Activated naive CD4-positive, alpha-beta T cell treated with anti-CD3 and anti-CD28 coated beads, Interleukin-2, amount 50 U/mL, for 24 hours (primary cell): Measurements from ENCODE around the gene HEPN1.

Experiments used
- H3K27ac Mint-ChIP-seq: one replicate; pipeline ENCODE4 v1.8.0; 2021; ENCODE audit warnings: mild to moderate bottlenecking, mixed read lengths
- H3K27me3 Mint-ChIP-seq: one replicate; pipeline ENCODE4 v1.8.0; 2021; ENCODE audit warnings: mixed read lengths
- H3K36me3 Mint-ChIP-seq: one replicate; pipeline ENCODE4 v1.8.0; 2021; ENCODE audit warnings: mixed read lengths
- H3K4me1 Mint-ChIP-seq: one replicate; pipeline ENCODE4 v1.8.0; 2021; ENCODE audit warnings: mixed read lengths
- H3K4me3 Mint-ChIP-seq: one replicate; pipeline ENCODE4 v1.8.0; 2021; ENCODE audit warnings: mild to moderate bottlenecking, mixed read lengths
- H3K9me3 Mint-ChIP-seq: one replicate; pipeline ENCODE4 v1.8.0; 2021; ENCODE audit warnings: mixed read lengths

The HEPN1 gene

DNA sequence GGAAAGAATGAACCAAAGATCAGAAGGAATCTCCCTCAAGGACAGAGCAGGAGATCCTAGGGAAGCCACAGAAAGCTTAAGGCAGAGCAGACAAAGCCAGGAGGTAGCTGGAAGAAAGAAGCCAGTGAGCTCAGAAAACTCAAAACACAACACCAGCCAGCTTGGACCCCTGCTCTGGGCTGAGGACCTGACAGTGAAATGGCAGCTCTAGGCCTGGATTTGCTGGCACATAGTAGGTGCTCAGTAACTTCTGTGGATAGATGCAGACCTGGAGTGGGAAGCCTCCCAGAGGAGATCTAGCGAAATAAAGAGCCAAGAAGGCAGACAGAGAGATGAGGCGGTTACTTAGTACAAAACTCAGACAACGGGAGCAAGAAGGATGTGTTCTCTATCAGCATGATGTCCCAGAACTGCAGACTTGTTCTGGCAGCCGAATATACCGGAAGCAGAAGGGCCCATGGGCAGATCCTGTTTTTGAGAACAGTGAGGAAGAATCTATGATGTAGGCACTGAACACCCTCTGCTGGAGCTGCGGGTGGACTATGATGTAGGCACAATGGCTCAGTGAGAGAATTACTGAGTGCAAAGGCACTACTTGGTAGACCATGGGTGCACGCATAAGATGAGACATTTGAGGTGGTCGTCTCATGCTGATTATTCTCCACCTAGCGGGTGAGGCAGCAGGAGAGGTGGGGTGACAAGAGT lies 26.1 kb upstream of the HEPN1 start:
- no peak overlapping the region for H3K4me3 Mint-ChIP-seq

DNA sequence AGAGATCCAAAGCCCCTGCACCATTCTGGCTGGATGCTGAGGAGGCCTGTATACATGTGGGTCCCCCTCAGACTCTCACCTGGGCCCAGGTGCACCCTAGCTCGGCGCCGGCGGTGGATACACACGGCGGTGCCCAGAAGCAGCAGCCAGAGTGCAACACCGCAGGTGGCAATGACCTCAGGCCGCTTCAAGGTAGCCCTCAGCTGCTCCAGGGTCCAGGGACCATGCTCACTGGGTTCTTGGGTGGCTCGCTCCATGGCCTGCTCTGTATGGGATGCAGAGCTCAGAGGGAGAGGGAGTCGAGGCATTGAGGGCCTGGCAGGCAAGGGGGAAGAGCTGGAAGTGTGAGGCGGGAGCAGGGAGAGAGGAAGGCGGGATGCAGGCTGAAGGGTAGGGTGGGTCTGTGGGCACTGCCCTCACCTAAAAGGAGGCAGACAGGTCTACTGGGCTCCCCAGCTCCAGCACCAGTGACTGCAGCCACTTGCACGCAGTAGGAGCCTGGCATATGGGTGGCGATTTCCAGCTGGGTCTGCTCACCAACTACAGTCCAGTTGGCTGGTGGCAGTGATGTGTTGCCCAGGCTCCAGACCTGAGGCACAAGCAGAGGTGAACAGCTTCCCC lies 25.2 kb upstream of the HEPN1 start:
- Mint-ChIP-seq H3K9me3 (no peaks in the 10 kb centered on the region), H3K27ac (no peak overlapping the region), H3K27me3 (no peaks in the 10 kb centered on the region), H3K4me3 (no peak overlapping the region), H3K4me1 (peaks cover 4% of the 10 kb centered on the region), H3K36me3 (no peaks in the 10 kb centered on the region)

More for the DNA sequence above, 26.1 kb upstream of the HEPN1 start:
- Mint-ChIP-seq H3K27me3 (no peaks in the 10 kb centered on the region), H3K27ac (no peak overlapping the region), H3K9me3 (no peaks in the 10 kb centered on the region), H3K36me3 (no peaks in the 10 kb centered on the region), H3K4me1 (peaks cover 4% of the 10 kb centered on the region)

DNA sequence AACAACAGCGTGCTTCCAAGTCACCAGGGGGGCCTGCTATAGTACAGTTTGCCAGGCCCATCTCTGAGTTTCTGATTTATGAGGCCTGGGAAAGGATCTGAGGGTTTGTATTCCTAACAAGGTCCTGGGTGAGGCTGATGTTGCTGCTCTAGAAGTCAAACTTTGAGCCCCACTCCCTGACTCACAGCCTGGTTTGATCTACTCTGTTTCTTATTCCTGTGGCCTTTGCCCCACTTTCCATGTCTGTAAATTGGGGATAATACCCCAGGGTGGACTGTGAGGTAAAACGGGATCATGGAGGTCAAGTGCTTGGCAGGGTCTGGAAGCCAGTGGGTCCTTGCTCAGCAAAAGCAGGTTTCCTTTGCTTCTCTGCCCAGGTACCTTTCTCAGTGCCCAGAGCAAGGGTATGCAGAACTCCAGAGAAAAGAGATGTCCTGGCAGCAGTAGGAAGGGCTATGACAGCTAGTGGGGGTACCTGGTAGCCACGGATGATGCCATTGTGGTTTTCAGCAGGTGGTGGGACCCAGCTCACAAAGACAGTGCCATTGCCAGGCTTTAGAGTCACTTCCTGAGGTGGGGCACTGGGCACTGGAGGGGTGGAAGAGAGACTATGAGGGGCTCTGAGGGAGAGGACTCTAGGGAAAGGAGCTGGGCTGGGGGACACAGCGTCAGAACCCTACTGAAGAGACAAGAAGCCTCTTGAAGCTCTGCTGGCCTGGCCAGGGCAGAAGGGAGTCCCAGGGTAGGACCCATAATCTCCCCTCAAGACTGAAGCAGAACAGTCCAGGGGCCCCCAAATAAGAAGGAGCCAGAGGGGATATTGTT lies 24.2 kb upstream of the HEPN1 start:
- Mint-ChIP-seq H3K9me3 (no peaks in the 10 kb centered on the region), H3K4me3 (no peak overlapping the region), H3K4me1 (peaks cover 4% of the 10 kb centered on the region), H3K27me3 (peaks cover 2% of the 10 kb centered on the region), H3K27ac (no peak overlapping the region), H3K36me3 (no peaks in the 10 kb centered on the region)

DNA sequence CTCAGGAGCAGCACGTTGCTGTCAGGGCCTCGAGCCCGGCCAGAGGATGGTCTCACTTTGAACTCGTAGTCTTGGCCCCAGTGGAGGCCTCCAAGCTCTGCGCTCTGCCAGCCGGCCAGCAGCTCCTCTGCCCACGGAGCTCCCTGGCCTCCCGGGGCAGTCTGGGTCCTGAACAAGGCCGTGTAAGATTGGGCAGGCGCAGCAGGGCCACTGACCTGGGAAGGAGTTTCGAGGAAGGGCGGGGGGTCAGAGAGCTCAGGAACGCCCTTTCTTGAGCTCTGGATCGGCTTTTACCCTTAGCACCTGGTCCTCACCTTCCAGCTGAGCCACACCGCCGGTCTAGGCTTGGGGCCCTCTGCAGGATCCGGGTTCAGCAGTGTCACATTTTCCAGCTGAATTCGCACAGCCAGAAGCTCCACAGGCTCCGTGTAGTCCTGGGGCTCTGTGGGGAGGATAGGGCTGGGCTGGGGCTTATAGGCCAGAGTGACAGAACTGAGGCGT lies 23.5 kb upstream of the HEPN1 start:
- Mint-ChIP-seq H3K9me3 (no peaks in the 10 kb centered on the region), H3K27ac (no peak overlapping the region), H3K4me3 (no peak overlapping the region), H3K27me3 (peaks cover 3% of the 10 kb centered on the region), H3K36me3 (no peaks in the 10 kb centered on the region), H3K4me1 (peaks cover 4% of the 10 kb centered on the region)

DNA sequence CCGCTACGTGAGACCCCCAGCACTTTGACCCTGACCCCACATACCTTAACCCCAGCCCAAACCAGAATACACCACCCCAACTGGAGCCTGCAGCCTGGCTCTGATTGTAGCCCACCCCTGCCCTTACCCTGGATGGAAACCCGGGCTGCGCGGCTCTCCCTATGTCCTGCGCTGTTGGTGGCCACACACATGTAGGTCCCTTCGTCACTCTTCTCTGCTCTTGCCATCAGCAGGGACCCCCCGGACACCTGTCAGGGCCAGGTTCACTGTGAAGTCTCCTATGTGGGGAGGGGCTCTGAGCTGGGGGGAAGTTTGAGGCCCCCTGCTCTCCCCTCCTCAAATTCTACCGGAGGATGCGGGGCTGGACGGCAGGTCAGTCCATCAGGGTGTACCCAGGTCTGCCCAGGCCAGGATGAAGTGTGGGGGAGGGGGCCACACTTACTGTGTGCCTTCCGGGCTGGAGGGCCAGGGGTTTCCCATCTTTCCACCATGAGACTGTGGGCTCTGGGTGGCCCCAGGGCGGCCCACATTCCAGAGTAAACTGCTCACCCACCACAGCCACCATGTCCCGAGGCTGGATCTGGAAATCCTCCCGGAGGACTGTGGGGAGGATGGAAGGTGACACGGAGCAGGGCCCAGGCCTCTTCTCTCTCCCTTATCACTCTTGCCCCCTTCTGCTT lies 22.8 kb upstream of the HEPN1 start:
- Mint-ChIP-seq H3K4me1 (peaks cover 4% of the 10 kb centered on the region), H3K4me3 (no peak overlapping the region), H3K36me3 (no peaks in the 10 kb centered on the region), H3K9me3 (no peaks in the 10 kb centered on the region), H3K27ac (no peak overlapping the region), H3K27me3 (peaks cover 4% of the 10 kb centered on the region)

DNA sequence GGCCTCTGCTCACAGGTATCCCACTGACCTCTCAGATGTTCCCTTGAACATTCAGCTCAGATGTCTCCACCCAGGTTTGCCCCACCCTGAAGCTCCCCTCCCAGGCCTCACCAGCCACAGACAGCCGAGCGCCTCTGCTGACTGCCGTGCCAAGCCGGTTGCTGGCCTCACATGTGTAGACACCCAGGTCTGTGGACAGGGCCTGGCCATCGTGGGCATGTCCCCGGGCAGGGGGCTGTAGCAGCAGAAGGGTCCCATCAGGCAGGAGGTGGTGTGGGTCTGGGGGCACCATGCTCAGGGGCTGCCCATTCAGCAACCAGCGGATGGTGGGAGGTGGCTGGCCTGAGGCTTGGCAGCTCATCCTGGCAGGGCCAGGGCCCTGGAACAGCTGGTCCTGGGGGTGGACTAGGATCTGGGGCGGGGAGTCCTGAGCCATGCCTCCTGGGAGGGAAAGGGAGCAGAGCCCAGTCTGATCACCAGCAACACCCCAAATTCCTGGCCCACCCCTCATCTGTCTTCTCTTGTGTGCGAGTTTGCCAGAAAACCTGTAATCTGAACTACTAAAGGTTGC lies 22.1 kb upstream of the HEPN1 start:
- Mint-ChIP-seq H3K27me3 (peaks cover 4% of the 10 kb centered on the region), H3K4me3 (no peak overlapping the region), H3K27ac (no peak overlapping the region), H3K4me1 (peaks cover 4% of the 10 kb centered on the region), H3K9me3 (no peaks in the 10 kb centered on the region), H3K36me3 (no peaks in the 10 kb centered on the region)

DNA sequence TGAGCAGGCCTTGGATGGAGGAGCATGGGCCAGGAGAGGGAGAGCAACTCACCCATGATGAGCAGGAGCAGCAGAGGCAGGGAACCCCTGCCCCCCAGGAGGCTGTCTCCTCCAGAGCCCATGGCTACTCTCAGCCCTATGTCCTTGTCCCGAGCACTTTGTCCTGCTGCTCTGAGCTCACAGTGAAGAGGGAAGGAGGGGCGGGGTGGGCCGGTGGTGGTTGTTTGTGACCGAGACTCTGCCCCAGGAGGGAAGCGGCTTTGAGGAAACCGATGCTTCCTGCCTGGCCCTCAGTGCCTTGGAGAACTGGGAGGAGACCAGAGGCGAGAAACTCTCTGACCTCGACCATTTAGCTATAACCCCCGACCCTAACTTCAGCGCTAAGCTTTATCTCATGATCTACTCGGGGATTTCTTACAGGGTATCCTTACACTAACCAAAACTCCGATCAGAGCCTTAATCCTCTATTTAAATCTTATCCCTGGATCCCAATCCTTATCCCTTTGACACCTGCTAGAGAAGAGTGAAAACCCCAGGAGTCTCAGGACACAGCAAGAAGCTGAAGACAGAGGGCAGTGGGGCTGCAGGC lies 21.3 kb upstream of the HEPN1 start, which contains the start of gene ROBO4:
ROBO4 (minus strand) TSS at position 192 of the 589 bp plus-strand sequence; CDS start at position 122, 70 bp downstream.
- no peaks in the 10 kb centered on the region for H3K36me3 Mint-ChIP-seq
- H3K27ac Mint-ChIP-seq, result no peak within 1 kb of the TSS
- H3K27me3 Mint-ChIP-seq, result peaks cover 4% of the 10 kb centered on the region
- no peak within 1 kb of the TSS for H3K4me3 Mint-ChIP-seq
- H3K9me3 Mint-ChIP-seq, result no peaks in the 10 kb centered on the region
- H3K4me1 Mint-ChIP-seq, result peaks cover 4% of the 10 kb centered on the region

DNA sequence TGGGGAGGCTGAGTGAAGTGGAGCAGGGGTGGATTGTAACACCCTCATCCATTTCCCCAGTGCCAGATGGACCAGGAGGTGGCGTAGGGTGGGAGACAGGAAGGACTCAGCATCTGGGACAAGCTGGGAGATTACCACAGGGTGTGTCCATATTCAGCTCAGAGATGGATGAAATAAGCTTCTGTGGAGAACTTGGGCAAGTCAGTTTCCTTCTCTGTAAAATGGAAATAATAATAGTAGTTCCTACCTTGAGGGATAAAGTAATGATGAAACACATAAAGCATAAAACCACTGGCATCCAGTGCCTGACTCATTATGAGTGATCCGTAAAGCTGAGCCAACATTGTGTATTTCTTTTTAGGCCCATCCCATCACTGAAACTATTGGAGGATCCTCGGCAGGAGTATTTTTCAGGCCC lies 20.8 kb upstream of the HEPN1 start:
- no peak overlapping the region for H3K4me3 Mint-ChIP-seq
- H3K27ac Mint-ChIP-seq, result no peak overlapping the region
- no peaks in the 10 kb centered on the region for H3K36me3 Mint-ChIP-seq
- H3K4me1 Mint-ChIP-seq, result peaks cover 4% of the 10 kb centered on the region
- H3K27me3 Mint-ChIP-seq, result peaks cover 4% of the 10 kb centered on the region
- H3K9me3 Mint-ChIP-seq, result no peaks in the 10 kb centered on the region

DNA sequence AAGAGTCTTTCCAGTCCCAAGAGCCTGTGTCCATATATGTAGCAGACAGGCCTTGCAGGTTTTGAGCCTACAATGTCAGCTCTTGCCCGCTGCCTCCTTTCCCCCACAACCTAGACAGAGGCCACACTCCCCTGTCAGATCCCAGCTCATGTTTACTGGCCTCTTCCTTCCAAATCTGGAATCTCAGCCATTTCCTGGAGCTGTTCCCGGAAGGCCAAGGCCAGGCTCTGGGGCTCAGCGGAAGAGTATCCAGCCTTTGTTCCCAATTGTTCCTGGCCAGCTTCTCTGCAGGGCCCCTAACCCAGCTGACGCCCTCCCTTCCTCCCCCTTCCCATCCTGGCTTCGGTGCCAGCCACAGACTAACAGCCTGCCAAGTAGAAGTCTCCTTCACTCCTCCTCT lies 20.3 kb upstream of the HEPN1 start:
- Mint-ChIP-seq H3K36me3 (no peaks in the 10 kb centered on the region), H3K4me1 (peaks cover 4% of the 10 kb centered on the region), H3K27ac (no peak overlapping the region), H3K9me3 (no peaks in the 10 kb centered on the region), H3K27me3 (peaks cover 4% of the 10 kb centered on the region), H3K4me3 (no peak overlapping the region)

DNA sequence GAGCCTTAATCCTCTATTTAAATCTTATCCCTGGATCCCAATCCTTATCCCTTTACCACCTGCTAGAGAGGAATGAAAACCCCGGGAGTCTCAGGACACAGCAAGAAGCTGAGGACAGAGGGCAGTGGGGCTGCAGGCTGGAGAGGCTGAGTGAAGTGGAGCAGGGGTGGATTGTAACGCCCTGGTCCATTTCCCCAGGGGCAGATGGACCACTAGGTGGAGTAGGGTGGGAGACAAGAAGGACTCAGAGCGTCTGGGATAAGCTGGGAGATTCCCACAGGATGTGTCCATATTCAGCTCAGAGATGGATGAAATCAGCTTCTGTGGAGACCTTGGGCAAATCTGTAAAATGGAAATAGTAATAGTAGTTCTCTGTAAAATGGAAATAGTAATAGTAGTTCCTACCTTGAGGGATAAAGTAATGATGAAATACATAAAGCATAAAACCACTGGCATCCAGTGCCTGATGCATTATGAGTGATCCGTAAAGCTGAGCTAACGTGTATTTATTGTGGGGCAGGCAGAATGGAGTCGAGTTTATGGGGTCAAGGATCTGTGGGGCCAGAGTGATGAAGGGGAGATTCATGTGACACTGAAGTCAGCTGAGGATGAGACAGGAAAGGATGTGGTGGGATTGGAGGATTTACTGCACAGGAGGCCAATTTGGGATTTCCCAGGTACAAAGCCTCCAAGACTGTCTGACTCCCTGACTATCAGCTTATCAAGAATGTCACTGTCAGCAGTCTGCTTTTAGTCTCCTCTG lies 19.5 kb upstream of the HEPN1 start:
- Mint-ChIP-seq H3K27me3 (peaks cover 4% of the 10 kb centered on the region), H3K9me3 (no peaks in the 10 kb centered on the region), H3K36me3 (no peaks in the 10 kb centered on the region), H3K27ac (no peak overlapping the region), H3K4me3 (no peak overlapping the region), H3K4me1 (peaks cover 4% of the 10 kb centered on the region)

DNA sequence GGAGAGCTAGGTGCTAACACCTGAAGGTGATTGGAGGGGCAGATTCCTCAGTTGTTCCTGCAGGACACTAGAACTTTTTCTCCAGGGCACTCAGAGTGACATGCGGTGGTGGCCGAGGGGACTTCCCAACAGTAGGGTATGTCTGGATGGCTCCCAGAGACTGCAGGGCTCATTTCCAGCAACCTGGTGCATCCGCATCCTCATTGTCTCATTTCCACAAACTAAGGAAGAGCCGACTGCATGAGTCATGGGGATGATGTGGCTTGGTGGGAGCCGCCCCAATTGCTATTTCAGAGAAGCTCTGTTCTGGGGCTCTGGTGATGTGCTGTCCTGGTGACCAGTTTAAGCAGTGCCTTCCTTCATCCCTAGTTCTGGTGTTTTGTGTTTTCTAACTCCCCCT lies 18.6 kb upstream of the HEPN1 start:
- H3K27ac Mint-ChIP-seq, result no peak overlapping the region
- no peak overlapping the region for H3K4me3 Mint-ChIP-seq
- H3K36me3 Mint-ChIP-seq, result no peaks in the 10 kb centered on the region
- H3K4me1 Mint-ChIP-seq, result peaks cover 4% of the 10 kb centered on the region
- H3K9me3 Mint-ChIP-seq, result no peaks in the 10 kb centered on the region
- H3K27me3 Mint-ChIP-seq, result peaks cover 4% of the 10 kb centered on the region

DNA sequence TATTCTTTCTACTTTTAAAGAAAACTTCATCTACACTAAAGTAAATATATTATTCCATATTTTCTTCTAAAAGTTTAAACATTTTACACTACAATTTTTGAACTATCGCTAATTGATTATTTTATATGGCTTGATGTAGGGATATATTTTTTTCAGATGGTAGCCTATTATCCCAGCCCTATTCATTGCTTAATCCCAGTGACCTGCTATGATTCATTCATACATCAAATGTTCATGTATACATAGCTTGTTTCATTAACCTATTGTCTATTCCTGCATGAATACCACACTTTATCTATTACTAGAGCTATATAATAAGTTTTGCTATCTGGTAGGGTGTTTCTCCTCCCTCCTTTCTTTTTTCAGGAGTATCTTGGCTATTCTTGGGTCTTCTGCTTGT lies 16.4 kb upstream of the HEPN1 start:
- no peak overlapping the region for H3K4me3 Mint-ChIP-seq
- H3K36me3 Mint-ChIP-seq, result no peaks in the 10 kb centered on the region
- H3K27ac Mint-ChIP-seq, result no peak overlapping the region
- H3K9me3 Mint-ChIP-seq, result no peaks in the 10 kb centered on the region
- H3K4me1 Mint-ChIP-seq, result no peaks in the 10 kb centered on the region
- H3K27me3 Mint-ChIP-seq, result peaks cover 4% of the 10 kb centered on the region

DNA sequence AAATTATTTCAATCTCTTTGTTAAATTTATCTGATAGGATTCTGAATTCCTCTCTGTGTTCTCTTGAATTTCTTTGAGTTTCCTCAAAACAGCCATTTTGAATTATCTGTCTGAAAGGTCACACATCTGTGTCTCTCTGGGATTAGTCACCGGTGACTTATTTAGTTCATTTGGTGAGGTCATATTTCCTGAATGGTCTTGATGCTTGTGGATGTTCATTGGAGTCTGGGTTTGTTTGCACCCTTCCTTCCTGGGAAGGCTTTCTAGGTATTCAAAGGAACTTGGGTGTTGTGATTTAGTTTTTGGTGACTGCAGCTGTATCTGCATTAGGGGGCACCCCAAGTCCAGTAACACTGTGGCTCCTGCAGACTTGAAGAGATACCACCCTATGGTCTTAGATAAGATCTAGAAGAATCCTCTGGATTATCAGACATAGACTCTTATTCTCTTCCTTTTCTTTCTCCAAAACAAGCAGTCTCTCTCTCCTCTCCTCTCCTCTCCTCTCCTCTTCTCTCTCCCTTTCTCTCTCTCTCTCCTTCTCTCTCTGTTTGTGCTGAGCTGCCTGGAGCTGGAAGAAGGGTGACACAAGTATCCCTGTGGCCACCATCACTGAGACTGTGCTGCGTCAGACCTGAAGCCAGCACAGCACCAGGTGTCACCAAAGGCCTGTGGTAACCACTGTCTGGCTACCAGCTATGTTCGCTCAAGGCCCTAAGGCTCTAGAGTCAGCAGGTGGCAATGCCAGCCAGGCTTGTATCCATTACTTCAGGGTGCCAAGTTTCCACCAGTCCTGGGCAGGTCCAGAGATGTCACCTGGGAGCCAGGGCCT lies 3.3 kb upstream of the HEPN1 start:
- Mint-ChIP-seq H3K4me1 (no peaks in the 10 kb centered on the region), H3K27me3 (peaks cover 2% of the 10 kb centered on the region), H3K27ac (no peak overlapping the region), H3K36me3 (peaks cover 7% of the 10 kb centered on the region), H3K4me3 (no peak overlapping the region), H3K9me3 (no peaks in the 10 kb centered on the region)

DNA sequence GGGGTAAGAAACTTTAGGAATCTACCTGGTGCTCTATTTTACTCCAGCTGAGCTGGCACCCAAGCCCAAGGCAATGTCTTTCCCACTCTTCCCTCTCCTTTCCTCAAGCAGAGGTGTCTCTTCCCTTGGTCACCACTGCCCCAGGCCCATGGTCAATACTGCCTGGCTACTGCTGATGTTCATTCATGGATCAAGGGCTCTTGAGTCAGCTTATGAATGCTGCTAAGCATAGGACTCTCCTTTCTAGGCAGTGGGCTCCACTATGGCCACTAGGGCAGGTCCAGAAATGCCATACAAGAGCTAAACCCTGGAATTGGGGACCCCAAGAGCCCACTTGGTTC lies 2.7 kb upstream of the HEPN1 start:
- Mint-ChIP-seq H3K9me3 (no peaks in the 10 kb centered on the region), H3K27me3 (peaks cover 2% of the 10 kb centered on the region), H3K36me3 (peaks cover 7% of the 10 kb centered on the region), H3K4me3 (no peak overlapping the region), H3K27ac (no peak overlapping the region), H3K4me1 (no peaks in the 10 kb centered on the region)
